RKO (cell line): ENCODE measurements around the gene GLRX2.
"Not testable (repeated sequence)": the region's sequence is repeated elsewhere in the genome, so short reads cannot be mapped to it uniquely, and the experiment has no call there.

Experiments used
- DNase-seq: peaks from one replicate; pipeline ENCODE4 v3.0.0-alpha.2; 2016; ENCODE audit warnings: low spot score

GLRX2 gene, protein sequence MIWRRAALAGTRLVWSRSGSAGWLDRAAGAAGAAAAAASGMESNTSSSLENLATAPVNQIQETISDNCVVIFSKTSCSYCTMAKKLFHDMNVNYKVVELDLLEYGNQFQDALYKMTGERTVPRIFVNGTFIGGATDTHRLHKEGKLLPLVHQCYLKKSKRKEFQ

DNA sequence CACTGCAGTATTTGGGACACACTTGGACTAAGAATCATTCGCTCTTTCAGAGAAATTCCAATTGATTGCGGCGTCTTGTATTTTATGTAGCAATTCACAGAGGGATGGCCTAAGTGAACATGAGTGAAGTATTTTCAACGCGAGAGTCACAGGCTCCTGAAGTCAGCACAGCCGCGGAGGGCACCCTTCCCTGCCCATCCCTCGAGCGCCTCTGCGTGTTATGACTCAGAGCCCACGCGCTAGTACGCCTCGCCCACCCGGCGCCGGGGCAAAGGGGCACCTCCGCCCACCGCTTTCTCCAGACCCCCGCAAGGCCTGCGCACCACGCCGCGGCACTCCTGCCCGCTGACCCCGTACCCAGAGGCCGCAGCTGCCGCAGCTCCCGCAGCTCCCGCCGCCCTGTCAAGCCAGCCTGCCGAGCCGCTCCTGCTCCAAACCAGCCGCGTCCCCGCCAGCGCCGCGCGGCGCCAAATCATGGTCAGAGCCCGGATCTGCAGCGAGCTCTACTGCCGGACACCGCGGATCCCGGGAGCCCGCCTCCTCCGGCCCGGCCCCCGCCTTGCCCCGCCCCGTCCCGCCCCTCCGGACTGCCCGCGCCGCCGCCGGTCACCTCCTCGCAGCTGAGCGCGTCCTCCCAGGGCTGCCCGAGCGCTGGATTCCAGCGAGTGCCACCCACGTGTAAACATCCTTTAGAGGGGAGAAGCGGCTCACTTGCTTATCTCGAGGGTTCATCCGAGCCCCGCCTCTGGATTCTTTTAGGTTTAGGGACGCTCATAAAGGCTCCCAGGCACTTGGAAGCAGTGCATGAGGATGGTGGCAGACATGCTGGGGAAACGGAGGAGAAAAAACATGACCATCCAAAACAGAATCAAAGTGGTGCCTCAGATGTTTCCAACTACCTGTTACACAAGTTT is at the start of gene GLRX2:
TSS of gene GLRX2 (minus strand) at position 508 of the 914 bp plus-strand sequence. CDS start at position 476, 32 bp downstream.
- peak; percentile 88 for DNase-seq

DNA sequence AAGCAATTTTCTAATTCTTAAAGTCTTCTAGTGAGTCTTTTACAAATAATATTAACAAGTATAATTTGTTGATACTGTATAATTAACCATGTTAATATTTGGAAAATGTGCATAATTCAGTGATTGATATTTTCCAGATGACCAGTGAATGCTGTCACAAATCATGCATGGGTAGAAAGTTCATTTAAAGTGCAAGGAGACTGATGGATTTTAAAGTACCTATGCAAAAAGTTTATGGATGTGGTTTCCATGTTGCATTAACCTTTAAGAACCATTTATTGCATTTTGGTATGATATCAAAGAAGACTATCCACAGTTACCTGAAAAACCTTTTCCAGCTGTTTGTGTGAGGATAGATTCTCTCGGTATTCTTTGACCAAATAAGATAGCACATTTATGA is 39.8 kb upstream of the GLRX2 start:
- DNase-seq, result no peak

DNA sequence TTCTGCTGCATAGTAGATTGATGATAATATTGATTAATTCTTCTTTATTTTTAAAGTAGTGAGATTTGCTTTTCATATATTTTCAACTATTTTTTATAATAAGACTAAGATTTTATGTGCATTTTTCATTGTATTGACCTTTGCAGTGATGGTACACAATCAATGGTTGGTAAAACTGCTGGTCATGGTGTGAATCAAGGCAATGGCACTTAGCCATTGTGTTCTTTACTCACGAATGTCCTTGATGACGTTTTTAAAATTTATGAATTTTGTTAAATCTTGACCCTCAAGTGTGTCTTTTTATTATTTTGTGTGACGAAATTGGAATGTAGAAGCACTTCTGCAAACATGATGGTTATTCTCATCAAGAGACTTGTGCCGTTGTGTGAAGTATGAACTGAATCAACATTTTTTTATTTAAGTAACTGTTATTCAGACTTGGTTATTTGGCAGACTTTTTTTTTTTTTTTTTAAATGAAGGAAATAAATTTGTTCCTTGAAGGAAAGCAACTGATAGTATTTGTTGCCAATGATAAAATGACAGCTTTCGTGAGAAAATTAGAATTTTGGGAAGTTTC is 39.2 kb upstream of the GLRX2 start:
- no peak for DNase-seq

DNA sequence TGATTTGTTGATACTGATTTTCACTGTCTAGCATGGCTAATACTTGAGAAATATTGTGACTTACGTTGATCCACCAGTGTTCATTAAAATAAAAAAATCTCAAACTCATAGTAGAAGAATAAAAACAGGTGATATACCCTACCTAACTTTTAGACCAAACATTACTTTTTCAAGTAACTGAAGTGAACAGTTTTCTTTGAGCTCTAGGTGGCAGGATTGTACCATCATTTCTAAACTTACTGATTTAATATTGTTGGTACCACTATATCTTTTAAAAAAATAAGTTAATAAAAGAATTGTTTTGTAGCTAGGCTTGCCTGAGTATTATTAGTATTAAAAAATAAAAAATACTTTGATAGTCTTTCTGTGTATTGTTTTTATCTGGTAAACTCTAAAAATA is 38.1 kb upstream of the GLRX2 start:
- no peak for DNase-seq

DNA sequence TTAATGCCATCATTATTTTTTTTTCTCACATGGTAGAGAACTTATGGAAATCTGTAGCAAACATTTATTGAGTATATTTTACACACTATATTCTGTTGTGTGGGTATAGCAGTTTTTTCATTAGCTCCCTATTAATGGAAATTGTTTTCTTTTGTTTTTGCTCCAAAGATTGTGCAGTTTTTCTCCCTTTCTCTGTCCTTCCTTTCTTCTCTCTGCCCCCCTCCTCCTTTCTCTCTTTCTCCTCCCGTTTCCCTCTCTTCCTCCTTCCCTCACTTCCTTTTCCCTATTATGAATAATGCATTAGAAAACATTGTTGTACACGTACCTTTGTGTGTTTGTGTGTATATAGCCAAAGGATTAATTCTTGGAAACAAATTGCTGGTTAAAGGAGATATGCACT is 37.2 kb upstream of the GLRX2 start:
- no peak for DNase-seq

DNA sequence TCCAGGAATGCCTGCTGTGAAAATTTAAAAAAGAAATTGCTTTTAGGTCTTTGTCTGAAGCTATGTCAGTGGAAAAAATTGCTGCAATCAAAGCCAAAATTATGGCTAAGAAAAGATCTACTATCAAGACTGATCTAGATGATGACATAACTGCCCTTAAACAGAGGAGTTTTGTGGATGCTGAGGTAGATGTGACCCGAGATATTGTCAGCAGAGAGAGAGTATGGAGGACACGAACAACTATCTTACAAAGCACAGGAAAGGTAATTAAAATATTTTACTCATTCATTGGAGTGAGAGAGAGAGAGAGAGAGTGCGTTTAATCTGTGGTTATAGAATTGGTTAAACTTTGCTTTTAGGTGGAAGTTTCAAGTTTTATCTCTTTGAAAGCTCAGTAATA is 36.6 kb upstream of the GLRX2 start:
- no peak for DNase-seq

DNA sequence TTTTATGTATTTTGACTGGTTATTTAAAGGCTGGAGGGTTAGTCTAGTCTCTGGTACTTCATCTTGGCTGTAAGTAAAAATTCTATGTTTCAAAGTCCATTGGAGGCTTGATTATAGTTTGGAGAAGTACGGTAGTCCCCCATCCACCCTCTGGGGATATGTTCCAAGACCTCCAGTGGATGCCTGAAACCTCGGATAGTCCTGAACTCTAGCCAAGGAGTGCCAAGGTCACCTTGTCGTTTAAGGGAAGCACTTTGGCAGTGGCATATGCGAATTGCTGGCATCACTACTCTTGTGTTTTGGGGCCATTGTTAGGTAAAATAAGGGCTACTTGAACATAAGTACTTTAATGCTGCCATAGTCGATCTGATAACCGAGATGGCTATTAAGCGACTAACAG is 35.0 kb upstream of the GLRX2 start:
- no peak for DNase-seq

DNA sequence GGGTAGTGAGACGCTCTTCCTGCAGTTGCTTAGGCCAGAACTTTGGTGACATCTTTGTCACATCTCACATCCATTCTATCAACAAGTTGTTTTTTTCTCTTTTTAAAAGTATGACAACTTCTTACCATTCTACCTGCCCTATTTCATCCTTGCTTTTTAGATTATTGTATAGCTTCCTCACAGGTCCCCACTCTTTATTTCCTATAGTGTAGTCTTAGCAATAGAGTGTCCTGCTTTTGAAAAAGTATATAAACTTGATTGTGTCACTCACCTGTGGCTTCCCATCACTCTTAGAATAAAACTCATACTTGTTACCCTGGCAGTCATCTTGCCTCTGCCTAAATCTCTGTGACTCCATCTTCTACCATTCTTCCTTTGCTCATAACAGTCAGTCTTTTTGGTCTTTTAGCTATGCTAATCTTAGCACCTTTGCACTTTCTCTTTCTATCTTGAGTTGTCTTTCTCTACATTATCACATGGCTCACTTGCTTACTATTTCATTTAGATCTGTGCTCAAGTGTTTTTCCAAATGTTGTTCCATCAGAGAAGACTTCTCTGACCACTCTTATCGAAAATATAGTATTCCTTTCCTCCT is 26.1 kb upstream of the GLRX2 start:
- DNase-seq, result no peak

DNA sequence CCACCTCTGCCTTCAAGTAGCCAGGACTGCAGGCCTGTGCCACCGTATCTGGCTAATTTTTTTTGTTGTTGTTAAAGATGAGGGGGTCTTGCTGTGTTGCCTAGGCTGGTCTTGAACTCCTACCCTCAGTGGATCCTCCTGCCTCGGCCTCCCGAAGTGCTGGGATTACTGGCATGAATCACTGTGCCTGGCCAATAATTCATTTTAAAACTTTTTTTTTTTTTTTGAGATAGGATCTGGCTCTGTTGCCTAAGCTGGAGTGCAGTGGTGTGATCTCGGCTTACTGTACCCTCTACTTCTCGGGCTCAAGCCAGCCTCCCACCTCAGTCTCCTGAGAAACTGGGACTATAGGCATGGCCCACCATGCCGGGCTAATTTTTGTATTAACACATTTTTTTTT is 20.2 kb upstream of the GLRX2 start:
- DNase-seq, result no peak

DNA sequence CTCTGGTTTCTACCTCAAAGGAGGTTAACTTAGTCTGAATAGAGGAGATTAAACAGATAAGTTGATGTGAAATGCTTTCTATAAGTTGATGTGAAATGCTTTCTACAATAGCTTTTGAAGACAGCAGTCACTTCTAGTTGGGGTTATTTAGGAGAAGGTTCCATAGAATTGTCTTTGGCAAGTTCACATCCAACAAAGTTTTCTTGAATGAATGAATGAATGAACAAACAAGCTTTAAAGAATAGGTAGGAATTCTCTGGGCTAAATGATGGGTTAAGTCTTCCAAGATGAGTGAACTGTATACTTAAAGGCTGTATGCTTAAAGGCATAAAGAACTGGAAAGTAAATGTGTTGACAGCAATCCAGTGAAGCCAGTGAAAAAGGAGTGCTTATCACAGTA is 18.5 kb upstream of the GLRX2 start:
- DNase-seq, result peak; percentile 20

DNA sequence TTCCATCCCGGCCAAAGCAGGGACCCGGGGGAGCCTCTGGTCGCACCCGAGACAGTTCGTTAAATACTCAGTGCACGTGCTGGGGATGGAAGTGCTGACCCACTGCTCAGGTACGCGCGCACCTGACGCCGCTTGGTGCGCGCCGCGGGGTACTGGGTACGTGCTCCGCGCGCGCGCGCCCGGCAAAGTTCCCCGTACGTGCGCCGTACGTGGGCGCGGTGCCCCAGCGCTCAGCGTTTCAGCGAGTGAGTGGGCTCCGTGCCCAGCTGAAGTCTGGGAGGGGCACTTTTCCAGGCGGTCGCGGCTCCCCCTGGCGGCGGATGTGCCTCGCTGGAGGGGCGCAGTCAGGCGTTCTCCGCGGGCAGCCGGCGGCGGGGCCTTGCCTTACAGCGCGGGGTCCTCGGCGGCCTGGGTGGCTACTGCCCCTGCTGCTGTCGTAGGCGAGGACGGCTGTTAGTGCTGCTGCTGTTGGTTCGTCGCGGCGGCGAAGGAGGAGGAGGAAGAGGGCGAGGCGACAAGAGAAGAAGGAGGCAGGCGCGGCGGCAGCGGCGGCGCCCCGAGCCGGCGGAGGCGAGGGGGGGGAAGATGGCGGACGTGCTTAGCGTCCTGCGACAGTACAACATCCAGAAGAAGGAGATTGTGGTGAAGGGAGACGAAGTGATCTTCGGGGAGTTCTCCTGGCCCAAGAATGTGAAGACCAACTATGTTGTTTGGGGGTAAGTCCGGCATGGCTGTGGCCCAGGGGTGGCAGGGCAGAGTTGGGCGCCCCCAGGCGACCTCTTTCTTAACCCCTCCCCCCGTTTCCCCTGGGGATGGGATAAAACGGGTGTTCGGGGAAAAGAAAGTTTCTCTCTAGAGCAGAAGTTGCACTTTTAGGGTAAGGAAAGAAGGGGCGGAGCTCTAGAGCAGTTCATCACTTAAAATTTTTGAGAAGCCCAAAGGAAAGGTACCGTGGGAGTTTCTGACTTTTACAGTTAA is 16.7 kb upstream of the GLRX2 start, which contains the start of gene CDC73:
TSS of gene CDC73 (plus strand) at position 416 of the 978 bp plus-strand sequence. CDS start at position 586, 170 bp downstream.
- peak; percentile 95 for DNase-seq

DNA sequence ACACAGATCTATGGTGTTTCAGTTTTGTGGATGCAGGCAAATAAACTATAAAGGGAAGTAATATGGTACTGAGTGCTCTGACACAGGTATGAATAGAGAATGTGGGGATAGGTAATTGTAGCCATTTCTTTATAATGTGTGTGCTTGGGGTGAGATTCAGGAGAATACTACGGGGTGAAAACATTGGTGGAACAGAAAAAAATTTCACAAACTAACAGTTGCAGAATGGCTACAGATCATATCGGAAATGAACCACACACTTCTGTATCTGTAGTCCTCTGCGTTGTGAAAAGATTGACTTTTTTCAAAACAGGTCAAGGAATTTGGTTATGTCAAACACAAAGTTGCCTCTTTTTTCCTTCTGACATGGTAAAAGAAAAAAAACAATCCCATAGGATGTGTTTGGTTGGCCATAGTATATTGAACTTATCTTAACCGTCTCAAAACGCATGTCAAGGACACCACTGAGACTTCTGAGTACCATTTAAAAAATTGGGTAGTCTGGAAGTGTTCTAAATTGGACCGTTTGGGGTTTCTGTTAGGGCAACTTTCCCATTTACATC is 15.5 kb upstream of the GLRX2 start:
- no peak for DNase-seq

DNA sequence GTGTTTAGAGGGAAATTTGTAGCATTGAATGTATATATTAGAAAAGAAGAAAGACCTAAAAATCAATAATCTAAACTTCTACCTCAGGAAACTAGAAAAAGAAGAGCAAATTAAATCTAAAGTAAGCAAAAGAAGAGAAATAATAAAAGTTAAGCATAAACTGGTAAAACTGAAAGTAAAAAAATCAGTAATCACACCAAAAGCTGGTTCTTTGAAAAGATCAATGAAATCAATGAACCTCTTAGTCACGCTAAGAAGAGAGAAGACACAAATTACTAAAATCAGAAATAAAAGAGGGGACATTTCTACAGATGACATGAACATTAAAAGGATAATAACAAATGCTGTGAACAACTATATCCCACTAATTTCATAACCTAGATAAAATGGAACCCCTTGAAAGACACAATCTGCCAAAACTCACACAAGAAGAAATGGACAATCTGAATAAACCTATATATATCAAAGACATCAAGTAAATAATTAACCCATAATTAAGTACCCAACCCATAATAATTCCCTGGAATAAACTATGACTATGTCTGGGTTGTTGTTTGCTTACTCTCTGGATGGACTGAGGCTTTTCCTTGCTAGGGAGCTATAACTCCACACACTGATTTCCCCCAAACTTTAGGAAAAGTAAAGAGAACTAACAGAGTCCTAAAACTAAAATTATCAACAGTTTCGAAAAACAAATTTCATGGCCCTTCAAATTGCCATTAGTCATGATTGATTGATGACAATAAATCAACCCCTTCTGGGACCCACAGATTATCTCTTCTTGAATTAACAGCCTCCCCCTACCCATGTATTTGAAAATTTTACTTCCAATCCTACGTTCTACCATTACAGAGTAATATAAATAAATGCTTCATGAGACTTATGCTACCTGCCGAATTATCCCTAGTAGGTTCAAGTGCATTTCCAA is 13.9 kb upstream of the GLRX2 start:
- no peak for DNase-seq

DNA sequence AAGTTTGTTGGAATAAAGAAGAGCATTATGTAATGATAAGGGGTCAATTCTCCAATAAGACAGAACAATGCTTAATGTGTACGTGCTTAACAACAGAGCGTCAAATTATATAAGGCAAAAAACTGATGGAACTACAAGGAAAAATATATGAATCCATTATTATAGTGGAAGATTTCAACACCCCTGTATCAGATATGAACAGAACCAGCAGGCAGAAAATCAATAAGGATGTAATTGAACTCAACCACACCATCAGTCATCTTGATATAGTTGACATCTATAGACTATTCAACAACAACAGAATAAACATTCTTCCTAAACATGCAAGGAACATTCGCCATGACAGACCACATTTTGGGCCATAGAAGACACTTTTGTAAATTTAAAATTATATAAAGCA is 13.0 kb upstream of the GLRX2 start:
- DNase-seq, result no peak

DNA sequence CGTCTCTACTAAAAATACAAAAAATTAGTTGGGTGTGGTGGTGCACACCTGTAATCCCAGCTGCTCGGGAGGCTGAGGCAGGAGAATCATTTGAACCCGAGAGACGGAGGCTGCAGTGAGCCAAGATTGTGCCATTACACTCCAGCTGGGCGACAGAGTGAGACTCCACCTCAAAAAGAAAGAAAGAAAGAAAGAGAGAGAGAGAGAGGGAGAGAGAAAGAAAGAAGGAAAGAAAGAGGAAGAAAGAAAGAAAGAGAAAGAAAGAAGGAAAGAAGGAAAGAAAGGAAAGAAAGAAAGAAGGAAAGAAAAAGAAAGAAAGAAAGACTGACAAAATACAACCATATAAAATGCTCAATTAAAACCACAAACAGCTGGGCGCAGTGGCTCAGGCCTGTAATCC is 12.0 kb upstream of the GLRX2 start:
- DNase-seq, result not testable (repeated sequence)

DNA sequence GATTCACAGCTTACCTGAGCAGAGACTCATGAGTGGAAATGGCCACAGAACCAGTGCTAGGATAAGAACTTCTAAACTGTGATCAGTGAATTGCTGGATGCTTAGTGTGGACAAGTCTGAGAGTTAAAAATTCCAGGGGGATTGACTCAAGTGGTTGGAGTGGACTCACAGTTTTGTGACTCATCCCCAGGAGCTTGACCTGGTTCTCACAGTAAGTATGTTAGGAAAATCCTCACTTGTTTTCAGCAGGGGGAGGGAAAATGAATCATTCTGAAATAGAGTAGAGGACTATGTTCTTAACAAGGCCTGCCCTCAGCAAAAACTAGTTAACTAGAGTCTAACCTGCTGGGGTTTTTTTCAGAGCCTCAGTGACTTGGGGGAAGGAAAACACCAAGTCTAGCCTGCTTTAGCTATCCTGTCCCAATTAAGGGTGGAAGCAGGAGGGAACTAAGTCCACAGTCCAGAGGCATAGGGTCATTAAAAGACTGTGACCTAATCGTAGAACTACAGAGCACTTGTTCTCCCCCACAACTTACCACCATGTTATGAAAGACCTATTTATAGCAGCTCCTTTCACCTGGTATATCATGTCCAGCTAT is 10.5 kb upstream of the GLRX2 start:
- peak; percentile 98 for DNase-seq

DNA sequence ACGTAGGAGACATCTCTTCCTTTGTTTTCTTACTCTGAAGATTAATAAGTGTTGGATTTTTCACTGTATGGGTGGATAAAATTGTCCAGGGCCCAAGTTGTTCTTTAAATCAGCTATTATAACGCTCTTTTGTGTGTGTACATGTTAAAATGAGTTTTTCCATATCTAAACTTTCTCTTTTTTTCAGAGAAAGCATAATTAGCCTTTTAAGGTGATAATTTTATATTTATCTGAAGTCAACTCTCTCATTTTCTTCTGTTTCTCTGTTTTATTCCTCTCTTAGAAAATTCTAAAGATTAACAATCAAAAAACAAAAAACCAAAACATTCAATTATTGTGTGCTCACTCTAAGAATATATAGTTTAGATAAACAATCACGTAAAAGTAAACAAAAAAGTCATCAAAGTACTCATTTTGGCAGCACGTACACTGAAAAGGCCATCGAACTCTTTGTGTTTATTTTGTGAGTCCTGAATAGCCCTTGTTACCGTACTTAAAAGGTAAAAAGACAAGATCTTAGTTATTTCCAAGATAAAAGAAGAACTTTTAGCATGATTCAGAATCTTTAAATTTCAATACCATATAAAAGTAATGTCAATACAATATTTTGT is 9.4 kb upstream of the GLRX2 start:
- no peak for DNase-seq

DNA sequence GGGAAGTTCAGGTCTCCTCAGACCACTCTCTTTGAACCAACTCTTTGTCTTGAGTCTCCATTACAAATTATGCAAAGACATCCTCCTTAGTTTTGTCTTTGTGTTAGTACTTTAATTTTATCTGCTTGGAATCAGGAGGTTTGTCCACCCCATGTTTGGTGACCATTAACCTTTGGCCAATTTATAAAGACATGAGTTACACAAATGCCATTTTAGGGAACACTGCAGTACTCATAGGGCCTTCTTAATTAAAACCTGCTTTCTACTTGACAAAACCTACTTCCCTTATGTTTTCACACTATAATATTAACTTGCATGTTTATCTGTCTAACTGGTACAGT is 8.7 kb upstream of the GLRX2 start:
- DNase-seq, result no peak

DNA sequence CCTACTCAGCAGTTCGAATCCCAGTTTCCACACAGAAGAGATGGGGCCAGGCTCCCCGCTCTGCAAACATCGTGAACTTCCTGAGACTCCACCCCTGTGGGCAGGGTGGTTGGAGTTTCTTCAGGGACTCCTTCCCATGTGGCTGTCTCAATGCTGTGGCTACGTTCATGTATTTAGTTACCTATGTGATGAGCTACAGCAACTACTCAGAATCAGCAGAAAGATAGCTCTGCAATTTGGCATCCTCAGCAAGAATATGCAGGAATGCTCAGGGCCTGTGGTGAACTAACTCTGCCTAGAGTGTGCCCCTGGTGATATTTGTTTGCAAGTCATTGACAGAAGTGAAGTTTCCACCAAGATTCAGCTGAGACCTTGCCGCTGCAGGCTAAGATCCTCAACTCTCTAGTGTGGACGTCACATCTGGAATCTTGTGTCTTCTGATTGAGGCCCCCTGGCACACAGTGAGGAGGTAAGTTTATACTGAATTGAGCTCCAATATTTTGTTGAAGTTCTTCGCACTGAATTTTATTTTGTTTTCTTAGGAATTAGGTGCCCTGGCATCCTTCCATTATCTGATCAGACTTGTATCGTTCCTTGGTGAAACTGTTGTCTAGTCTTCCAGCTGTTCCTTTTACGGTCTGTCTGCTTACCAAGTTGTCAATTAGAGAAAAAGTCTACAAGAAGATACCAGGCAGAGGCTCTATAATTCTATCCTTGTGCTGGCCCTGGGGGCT is 8.2 kb upstream of the GLRX2 start:
- no peak for DNase-seq
